H1 (cell line): ENCODE results near the gene CEBPZ. TPM values are rescaled to one million over a fixed set of nuclear protein-coding genes. Genes with fewer than 3 reads are reported as not detected.

Source experiments
- polyA plus RNA-seq, 7 experiments: library from polyadenylated mRNA; depleted of rRNA in 3 of 7; stranded (reverse) in 5 of 7; unstranded in 2 of 7; fragments of >200 nt in 5 of 7; fragments of 200-250 nt in 2 of 7; gene quantifications; 1 replicate in 5 of 7; 2 replicates in 1 of 7; 4 replicates in 1 of 7; pipeline versions ENCODE4 v1.2.1 to v1.2.3, GENCODE V29; 2011 to 2013; ENCODE audit warnings: missing spikeins in 2 of 7, mixed read lengths in 2 of 7
- total RNA-seq: library from RNA; stranded (reverse); fragmentation: NEBNext Ultra II Directional; extraction: Animal tissue kit (Norgen Biotek cat#: 25700); gene quantifications from 2 replicates; pipeline ENCODE4 v1.2.1, GENCODE V29; 2021

CEBPZ gene
- total and polyA plus RNA-seq, 2 of the 8 experiments (the other 6 are each of a cell fraction or from before 2014, with no cell fraction given), result 19.1 to 201 TPM

Other genes starting within 250 kb of the CEBPZ start
- 11.3 and 12.6 TPM in 2 replicates for gene HEATR5B, start 147.2 kb downstream of the CEBPZ start, total RNA-seq
- gene HEATR5B, start 147.2 kb downstream of the CEBPZ start, polyA plus RNA-seq (2011; rRNA removed), result 5.5 and 7.0 TPM in 2 replicates
- 2.7 and 3.4 TPM in 2 replicates for gene GPATCH11, start 147.1 kb downstream of the CEBPZ start, total RNA-seq
- 0.38 and 0.60 TPM in 2 replicates for gene GPATCH11, start 147.1 kb downstream of the CEBPZ start, polyA plus RNA-seq (2011; rRNA removed)
- 46.3 and 46.9 TPM in 2 replicates for gene EIF2AK2, start 74.6 kb downstream of the CEBPZ start, total RNA-seq
- 6.8 and 13.1 TPM in 2 replicates for gene EIF2AK2, start 74.6 kb downstream of the CEBPZ start, polyA plus RNA-seq (2011; rRNA removed)
- not detected in 2 replicates for gene SULT6B1, start 42.9 kb downstream of the CEBPZ start, total RNA-seq
- not detected in 2 replicates for gene SULT6B1, start 42.9 kb downstream of the CEBPZ start, polyA plus RNA-seq (2011; rRNA removed)
- gene CEBPZOS, start 35.1 kb downstream of the CEBPZ start, total RNA-seq, result 43.5 and 43.6 TPM in 2 replicates
- gene CEBPZOS, start 35.1 kb downstream of the CEBPZ start, polyA plus RNA-seq (2011; rRNA removed), result 20.5 and 27.3 TPM in 2 replicates
- 46.8 and 56.0 TPM in 2 replicates for gene NDUFAF7, start 62 bp upstream of the CEBPZ start, total RNA-seq
- 34.0 and 50.2 TPM in 2 replicates for gene NDUFAF7, start 62 bp upstream of the CEBPZ start, polyA plus RNA-seq (2011; rRNA removed)
- 55.2 and 63.3 TPM in 2 replicates for gene PRKD3, start 93.2 kb upstream of the CEBPZ start, total RNA-seq
- 10.0 and 12.0 TPM in 2 replicates for gene PRKD3, start 93.2 kb upstream of the CEBPZ start, polyA plus RNA-seq (2011; rRNA removed)
- 3.9 and 4.0 TPM in 2 replicates for gene QPCT, start 113.0 kb upstream of the CEBPZ start, total RNA-seq
- 4.3 TPM in 2 replicates for gene QPCT, start 113.0 kb upstream of the CEBPZ start, polyA plus RNA-seq (2011; rRNA removed)